Gastroesophageal sphincter (tissue), 4 donors: ENCODE data around the gene ZMIZ1. TPM values are rescaled to one million over a fixed set of nuclear protein-coding genes. Genes with fewer than 3 reads are reported as not detected.

Experiments
- ATAC-seq: fragments of 150-250 bp; one replicate; pipeline ENCODE4 v1.9.1; 2016; ENCODE audit warnings: mild to moderate bottlenecking, moderate library complexity
- H3K27ac ChIP-seq, 4 donors: fragments of 200-600 bp; sonication (generic) in 3 of 4; 1 replicate in 3 of 4; 2 replicates in 1 of 4; pipeline ENCODE4 v1.5.1; 2016 to 2019
- H3K27me3 ChIP-seq: fragments of 200-600 bp; sonication (generic); one replicate; pipeline ENCODE4 v1.5.1; 2019
- H3K36me3 ChIP-seq, 2 donors: fragments of 200-600 bp; sonication (generic); one replicate each; pipeline ENCODE4 v1.5.1; 2019; ENCODE audit warnings: control low read depth in 1 of 2
- H3K4me1 ChIP-seq, 3 donors: fragments of 200-600 bp; sonication (generic); 1 replicate in 2 of 3; 2 replicates in 1 of 3; pipeline ENCODE4 v1.5.1; 2016 to 2019; ENCODE audit warnings: control low read depth in 2 of 3
- H3K4me3 ChIP-seq, 2 donors: fragments of 200-600 bp; sonication (generic); one replicate each; pipeline ENCODE4 v1.5.1; 2019; ENCODE audit warnings: mild to moderate bottlenecking in 1 of 2, moderate library complexity in 1 of 2
- H3K9me3 ChIP-seq, 3 donors: fragments of 200-600 bp; sonication (generic); one replicate each; pipeline ENCODE4 v1.5.1; 2017 to 2019; ENCODE audit warnings: control low read depth in 2 of 3
- EP300 ChIP-seq: sonication (generic); formaldehyde crosslinking; IDR thresholded peaks from one replicate; pipeline ENCODE4 v1.6.1; 2017; ENCODE audit warnings: antibody characterized with exemption, mild to moderate bottlenecking
- POLR2A ChIP-seq, 2 donors: fragments of 450-650 bp; IDR thresholded peaks; one replicate each; pipeline ENCODE4 v1.6.1; 2017; ENCODE audit warnings: antibody characterized with exemption in 2 of 2, mild to moderate bottlenecking in 2 of 2, moderate library complexity in 1 of 2
- POLR2AphosphoS5 ChIP-seq: sonication (generic); formaldehyde crosslinking; IDR thresholded peaks from one replicate; pipeline ENCODE4 v1.6.1; 2017; ENCODE audit warnings: antibody characterized with exemption
- WGBS, 2 donors: methylation state at CpG; one replicate each; pipeline ENCODE4 v1.1.5; 2018; ENCODE audit warnings: low coverage in 1 of 2; 5-methylcytosine and 5-hydroxymethylcytosine counted together
- total RNA-seq, 4 donors: library from RNA; depleted of rRNA; stranded (reverse); fragments of >200 nt; gene quantifications; one replicate each; pipeline ENCODE4 v1.1.0, GENCODE V29; 2016
- TF ChIP-seq, protein P1 (sequence below), 4 experiments: fragments of 200-600 bp in 2 of 4; fragments of 450-650 bp in 2 of 4; sonication (generic) in 1 of 4; IDR thresholded peaks; one replicate each; pipeline ENCODE4 v1.5.1; 2017 to 2019; ENCODE audit warnings: antibody characterized with exemption in 4 of 4, mild to moderate bottlenecking in 2 of 4, moderate library complexity in 2 of 4

Gene ZMIZ1
- total RNA-seq, 4 donors from 2014 or later: 36.3 to 79.2 (median 67.1) TPM

DNA sequence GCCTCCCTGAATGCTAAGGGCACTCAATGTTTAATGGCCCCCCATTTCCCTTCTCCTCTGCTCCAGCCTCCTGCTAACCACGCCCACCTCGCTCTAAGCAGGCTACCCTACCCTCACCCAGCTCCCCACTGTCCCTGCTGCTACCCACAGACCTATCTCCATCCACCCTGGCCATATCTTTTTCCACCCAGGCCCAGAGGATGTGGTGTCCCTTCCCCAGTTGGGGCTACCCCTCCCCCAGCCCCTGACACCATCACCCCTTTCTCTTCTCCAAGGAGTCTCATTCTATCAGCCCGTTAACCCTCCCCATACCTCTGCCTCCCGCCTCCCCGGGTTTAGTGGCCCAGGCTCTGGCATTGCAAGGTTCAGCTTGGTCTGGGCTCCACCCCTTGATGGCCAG lies 249.6 kb downstream of the ZMIZ1 start:
- H3K27me3 ChIP-seq: no peaks in the 10 kb centered on the region
- H3K36me3 ChIP-seq: peaks cover 0 to 24% of the 10 kb centered on the region in 2 donors
- H3K27ac ChIP-seq: no peak overlapping the region
- H3K4me3 ChIP-seq: no peak overlapping the region
- no peaks in the 10 kb centered on the region for H3K9me3 ChIP-seq
- no peak for TF ChIP-seq EP300
- TF ChIP-seq POLR2A (IDR thresholded peaks at IDR 0.05): no peak
- TF ChIP-seq POLR2AphosphoS5: no peak
- TF ChIP-seq, protein P1, sequence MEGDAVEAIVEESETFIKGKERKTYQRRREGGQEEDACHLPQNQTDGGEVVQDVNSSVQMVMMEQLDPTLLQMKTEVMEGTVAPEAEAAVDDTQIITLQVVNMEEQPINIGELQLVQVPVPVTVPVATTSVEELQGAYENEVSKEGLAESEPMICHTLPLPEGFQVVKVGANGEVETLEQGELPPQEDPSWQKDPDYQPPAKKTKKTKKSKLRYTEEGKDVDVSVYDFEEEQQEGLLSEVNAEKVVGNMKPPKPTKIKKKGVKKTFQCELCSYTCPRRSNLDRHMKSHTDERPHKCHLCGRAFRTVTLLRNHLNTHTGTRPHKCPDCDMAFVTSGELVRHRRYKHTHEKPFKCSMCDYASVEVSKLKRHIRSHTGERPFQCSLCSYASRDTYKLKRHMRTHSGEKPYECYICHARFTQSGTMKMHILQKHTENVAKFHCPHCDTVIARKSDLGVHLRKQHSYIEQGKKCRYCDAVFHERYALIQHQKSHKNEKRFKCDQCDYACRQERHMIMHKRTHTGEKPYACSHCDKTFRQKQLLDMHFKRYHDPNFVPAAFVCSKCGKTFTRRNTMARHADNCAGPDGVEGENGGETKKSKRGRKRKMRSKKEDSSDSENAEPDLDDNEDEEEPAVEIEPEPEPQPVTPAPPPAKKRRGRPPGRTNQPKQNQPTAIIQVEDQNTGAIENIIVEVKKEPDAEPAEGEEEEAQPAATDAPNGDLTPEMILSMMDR (IDR thresholded peaks at IDR 0.05): no peak
- ATAC-seq: no peak
- H3K4me1 ChIP-seq: peaks cover 0 to 18% (median 10%) of the 10 kb centered on the region in 3 donors
- WGBS, 2 donors: 89 to 93% methylated on average over 5 of the region's 5 CpGs

DNA sequence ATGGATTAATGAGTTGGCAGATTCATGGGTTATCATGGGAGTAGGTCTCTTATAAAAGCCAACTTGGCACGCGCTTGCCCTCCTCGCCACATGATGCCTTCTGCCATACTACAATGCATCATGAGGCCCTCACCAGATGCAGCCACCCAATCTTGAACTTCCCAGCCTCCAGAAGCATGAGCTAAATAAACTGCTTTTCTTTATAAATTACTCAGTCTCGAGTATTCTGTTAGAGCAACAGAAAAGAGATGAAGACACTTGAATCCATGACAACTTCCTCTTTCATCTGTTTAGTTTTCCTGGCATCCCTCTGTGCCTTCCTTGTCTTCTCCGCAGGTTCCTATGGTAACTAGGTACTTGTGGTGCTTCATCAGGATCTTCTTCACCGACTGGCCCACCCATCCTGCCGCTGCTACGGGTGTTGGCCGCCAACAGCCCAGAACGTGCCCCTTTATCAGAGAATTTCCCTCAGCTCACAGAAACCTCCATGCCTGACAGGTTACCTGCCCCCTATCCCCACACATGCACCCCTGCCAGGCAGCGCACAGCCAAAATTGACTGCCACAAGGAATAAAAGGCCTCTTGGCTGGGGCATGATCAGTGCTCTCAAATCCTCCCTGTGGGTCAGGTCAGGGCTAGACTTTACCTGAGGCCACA lies 250.5 kb downstream of the ZMIZ1 start:
- TF ChIP-seq EP300 (no peak), POLR2A (IDR thresholded peaks at IDR 0.05) (no peak), POLR2AphosphoS5 (no peak)
- TF ChIP-seq, protein P1 (IDR thresholded peaks at IDR 0.05): no peak
- Histone ChIP-seq H3K36me3 (peaks cover 0 to 15% of the 10 kb centered on the region in 2 donors), H3K27ac (no peak overlapping the region), H3K27me3 (no peaks in the 10 kb centered on the region), H3K9me3 (no peaks in the 10 kb centered on the region), H3K4me1 (peaks cover 0 to 18% (median 10%) of the 10 kb centered on the region in 3 donors), H3K4me3 (no peak overlapping the region)
- no peak for ATAC-seq
- WGBS, 2 donors: 94 to 100% methylated on average over 2 to 5 of the region's 11 CpGs

DNA sequence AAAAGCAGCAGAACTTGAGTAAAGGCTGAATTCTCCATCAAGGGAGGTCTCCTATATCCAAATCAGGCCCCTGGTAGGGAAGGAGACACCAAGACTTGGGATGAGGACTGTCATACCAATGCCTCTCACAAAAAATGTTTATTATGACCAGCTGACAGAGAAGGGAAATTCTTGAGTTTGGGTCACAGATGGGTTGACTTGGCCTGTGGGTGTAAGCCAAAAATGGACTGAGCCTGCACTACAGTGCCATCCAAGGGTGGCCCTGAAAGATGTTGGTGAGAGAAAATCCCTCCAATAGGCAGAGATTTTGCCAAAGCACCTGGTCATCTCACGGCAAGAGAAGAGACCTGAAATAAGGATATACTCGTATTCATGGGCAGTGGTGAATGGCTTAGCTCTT lies 251.6 kb downstream of the ZMIZ1 start:
- Histone ChIP-seq H3K27me3 (no peaks in the 10 kb centered on the region), H3K36me3 (peaks cover 0 to 4% of the 10 kb centered on the region in 2 donors), H3K4me1 (peaks cover 0 to 18% (median 10%) of the 10 kb centered on the region in 3 donors), H3K4me3 (no peak overlapping the region), H3K9me3 (no peaks in the 10 kb centered on the region), H3K27ac (no peak overlapping the region)
- ATAC-seq: no peak
- TF ChIP-seq, protein P1 (IDR thresholded peaks at IDR 0.05): no peak
- TF ChIP-seq EP300 (no peak), POLR2AphosphoS5 (no peak), POLR2A (IDR thresholded peaks at IDR 0.05) (no peak)
- WGBS, 2 donors: 95 to 100% methylated on average over 2 of the region's 2 CpGs

DNA sequence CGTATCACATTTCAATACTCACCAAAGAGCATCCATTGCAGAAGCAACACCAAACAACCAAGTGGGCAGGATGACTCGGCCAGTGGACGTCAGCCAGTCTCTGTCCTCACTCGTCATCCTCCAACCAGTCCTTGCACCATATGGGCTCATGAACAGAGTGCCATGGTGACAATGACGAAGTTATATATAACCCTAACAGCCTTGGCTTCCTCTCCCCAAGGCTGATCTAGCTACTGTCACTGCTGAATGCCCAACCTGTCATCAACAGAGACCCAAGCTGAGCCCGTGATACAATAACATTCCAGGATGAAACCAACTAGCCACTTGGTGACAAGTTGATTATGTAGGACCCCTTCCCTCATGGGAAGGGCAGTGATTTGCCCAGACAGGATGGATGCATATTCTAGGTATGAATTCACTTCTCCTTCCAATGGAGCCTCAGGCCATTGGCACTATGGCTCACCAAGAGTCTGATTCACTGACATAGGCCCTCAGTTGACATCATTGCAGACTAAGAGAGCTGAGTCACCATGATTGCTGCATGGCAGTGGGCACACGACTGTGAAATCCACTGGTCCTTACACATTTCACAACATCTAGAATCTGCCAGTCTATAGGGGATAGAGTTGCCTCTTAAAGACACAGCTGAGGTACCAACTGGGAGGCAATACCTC lies 252.2 kb downstream of the ZMIZ1 start:
- H3K9me3 ChIP-seq: no peaks in the 10 kb centered on the region
- 75 to 98% methylated on average over 5 to 6 of the region's 7 CpGs for WGBS, 2 donors
- no peak for ATAC-seq

More for the DNA sequence above, 252.2 kb downstream of the ZMIZ1 start:
- Histone ChIP-seq H3K36me3 (no peaks in the 10 kb centered on the region), H3K27ac (no peak overlapping the region), H3K4me1 (peaks cover 0 to 18% (median 10%) of the 10 kb centered on the region in 3 donors), H3K27me3 (no peaks in the 10 kb centered on the region), H3K4me3 (no peak overlapping the region)
- TF ChIP-seq EP300 (no peak), POLR2A (IDR thresholded peaks at IDR 0.05) (no peak), POLR2AphosphoS5 (no peak)
- TF ChIP-seq, protein P1 (IDR thresholded peaks at IDR 0.05): no peak
